T-helper 2 cell treated with Interferon-gamma antibody and Interleukin-4, amounts not matched to agents 5 μg/mL and 100 μg/mL, for 36 hours (primary cell): Measurements from ENCODE around the gene FAM210A.
"Not testable (repeated sequence)": the region's sequence is repeated elsewhere in the genome, so short reads cannot be mapped to it uniquely, and the experiment has no call there.

Source experiments
- DNase-seq: peaks from one replicate; pipeline ENCODE4 v3.0.0; 2021; ENCODE audit warnings: low spot score
- H3K27ac Mint-ChIP-seq: one replicate; pipeline ENCODE4 v1.8.0; 2021; ENCODE audit warnings: mild to moderate bottlenecking, mixed read lengths
- H3K27me3 Mint-ChIP-seq: one replicate; pipeline ENCODE4 v1.8.0; 2021; ENCODE audit warnings: low read depth, mixed read lengths
- H3K36me3 Mint-ChIP-seq: one replicate; pipeline ENCODE4 v1.8.0; 2021; ENCODE audit warnings: low read depth, mixed read lengths
- H3K4me1 Mint-ChIP-seq: one replicate; pipeline ENCODE4 v1.8.0; 2021; ENCODE audit warnings: low read depth, mixed read lengths
- H3K4me3 Mint-ChIP-seq: one replicate; pipeline ENCODE4 v1.8.0; 2022; ENCODE audit warnings: mild to moderate bottlenecking, moderate library complexity, mixed read lengths
- H3K9me3 Mint-ChIP-seq: one replicate; pipeline ENCODE4 v1.8.0; 2021; ENCODE audit warnings: mixed read lengths

FAM210A gene

GRCh38 chr18:13726232-13726971, at the start of gene FAM210A, which contains the start of gene RNMT:
FAM210A (minus strand) TSS chr18:13726558; CDS start chr18:13682077, 44,481 bp downstream.
RNMT (plus strand) TSS chr18:13726673; CDS start chr18:13731518, 4,845 bp downstream.
- Mint-ChIP-seq H3K9me3 (no peaks in the 10 kb centered on the region), H3K27ac (peak within 1 kb of the TSS; percentile 85), H3K4me1 (peaks cover 52% of the 10 kb centered on the region), H3K4me3 (peak within 1 kb of the TSS; percentile 87), H3K27me3 (no peaks in the 10 kb centered on the region), H3K36me3 (peaks cover 23% of the 10 kb centered on the region)
- peak; percentile 95 for DNase-seq

- Mint-ChIP-seq H3K27me3 (peaks cover 24% of the 10 kb centered on the region), H3K4me3 (no peak overlapping the region), H3K4me1 (no peaks in the 10 kb centered on the region), H3K27ac (no peak overlapping the region), H3K9me3 (no peaks in the 10 kb centered on the region), H3K36me3 (no peaks in the 10 kb centered on the region)
- no peak for DNase-seq
Observed at GRCh38 chr18:13775058-13775457, 48.7 kb upstream of the FAM210A start.

GRCh38 chr18:13762690-13763439, 36.5 kb upstream of the FAM210A start:
- H3K4me3 Mint-ChIP-seq: no peak overlapping the region
- H3K27me3 Mint-ChIP-seq: peaks cover 7% of the 10 kb centered on the region
- peaks cover 15% of the 10 kb centered on the region for H3K9me3 Mint-ChIP-seq
- DNase-seq: no peak
- H3K36me3 Mint-ChIP-seq: peaks cover 39% of the 10 kb centered on the region
- H3K4me1 Mint-ChIP-seq: no peaks in the 10 kb centered on the region
- no peak overlapping the region for H3K27ac Mint-ChIP-seq

- DNase-seq: no peak
- Mint-ChIP-seq H3K4me3 (no peak overlapping the region), H3K9me3 (no peaks in the 10 kb centered on the region), H3K4me1 (no peaks in the 10 kb centered on the region), H3K27me3 (no peaks in the 10 kb centered on the region), H3K27ac (no peak overlapping the region), H3K36me3 (peaks cover 60% of the 10 kb centered on the region)
Observed at GRCh38 chr18:13760047-13760446, 33.7 kb upstream of the FAM210A start.

GRCh38 chr18:13758622-13759021, 32.3 kb upstream of the FAM210A start:
- Mint-ChIP-seq H3K9me3 (no peaks in the 10 kb centered on the region), H3K27ac (no peak overlapping the region), H3K27me3 (no peaks in the 10 kb centered on the region), H3K4me3 (no peak overlapping the region), H3K36me3 (peaks cover 66% of the 10 kb centered on the region), H3K4me1 (no peaks in the 10 kb centered on the region)
- DNase-seq: no peak

GRCh38 chr18:13756671-13757070, 30.3 kb upstream of the FAM210A start:
- Mint-ChIP-seq H3K4me3 (no peak overlapping the region), H3K4me1 (no peaks in the 10 kb centered on the region), H3K36me3 (peaks cover 65% of the 10 kb centered on the region), H3K9me3 (no peaks in the 10 kb centered on the region), H3K27ac (no peak overlapping the region), H3K27me3 (no peaks in the 10 kb centered on the region)
- DNase-seq: no peak

GRCh38 chr18:13756261-13756660, 29.9 kb upstream of the FAM210A start:
- Mint-ChIP-seq H3K9me3 (no peaks in the 10 kb centered on the region), H3K4me3 (no peak overlapping the region), H3K4me1 (no peaks in the 10 kb centered on the region), H3K36me3 (peaks cover 69% of the 10 kb centered on the region), H3K27ac (no peak overlapping the region), H3K27me3 (no peaks in the 10 kb centered on the region)
- DNase-seq: no peak

- not testable (repeated sequence) for DNase-seq, H3K9me3 Mint-ChIP-seq, H3K4me3 Mint-ChIP-seq, H3K27ac Mint-ChIP-seq, H3K27me3 Mint-ChIP-seq, H3K4me1 Mint-ChIP-seq
- H3K36me3 Mint-ChIP-seq: peaks cover 71% of the 10 kb centered on the region
Observed at GRCh38 chr18:13751599-13751998, 25.2 kb upstream of the FAM210A start.

- H3K4me3 Mint-ChIP-seq: no peak overlapping the region
- no peak for DNase-seq
- H3K9me3 Mint-ChIP-seq: no peaks in the 10 kb centered on the region
- H3K4me1 Mint-ChIP-seq: peaks cover 2% of the 10 kb centered on the region
- H3K27me3 Mint-ChIP-seq: no peaks in the 10 kb centered on the region
- H3K27ac Mint-ChIP-seq: no peak overlapping the region
- peaks cover 64% of the 10 kb centered on the region for H3K36me3 Mint-ChIP-seq
Observed at GRCh38 chr18:13746633-13747032, 20.3 kb upstream of the FAM210A start.

GRCh38 chr18:13745696-13746095, 19.3 kb upstream of the FAM210A start:
- Mint-ChIP-seq H3K36me3 (peaks cover 60% of the 10 kb centered on the region), H3K4me1 (no peaks in the 10 kb centered on the region), H3K4me3 (no peak overlapping the region), H3K9me3 (no peaks in the 10 kb centered on the region), H3K27me3 (no peaks in the 10 kb centered on the region), H3K27ac (peak overlapping the region; percentile 9)
- no peak for DNase-seq

GRCh38 chr18:13735681-13736080, 9.3 kb upstream of the FAM210A start:
- Mint-ChIP-seq H3K36me3 (peaks cover 54% of the 10 kb centered on the region), H3K4me3 (no peak overlapping the region), H3K27ac (no peak overlapping the region), H3K4me1 (peaks cover 4% of the 10 kb centered on the region), H3K27me3 (no peaks in the 10 kb centered on the region), H3K9me3 (no peaks in the 10 kb centered on the region)
- DNase-seq: no peak

- H3K9me3 Mint-ChIP-seq: no peaks in the 10 kb centered on the region
- DNase-seq: no peak
- no peak overlapping the region for H3K27ac Mint-ChIP-seq
- H3K27me3 Mint-ChIP-seq: no peaks in the 10 kb centered on the region
- peaks cover 37% of the 10 kb centered on the region for H3K36me3 Mint-ChIP-seq
- peaks cover 29% of the 10 kb centered on the region for H3K4me1 Mint-ChIP-seq
- no peak overlapping the region for H3K4me3 Mint-ChIP-seq
Observed at GRCh38 chr18:13730481-13730880, 4.1 kb upstream of the FAM210A start.

- Mint-ChIP-seq H3K4me3 (peak overlapping the region; percentile 87), H3K9me3 (no peaks in the 10 kb centered on the region), H3K27ac (peak overlapping the region; percentile 85), H3K4me1 (peaks cover 53% of the 10 kb centered on the region), H3K27me3 (no peaks in the 10 kb centered on the region), H3K36me3 (peaks cover 26% of the 10 kb centered on the region)
- no peak for DNase-seq
Observed at GRCh38 chr18:13726972-13727331, 594 bp upstream of the FAM210A start.

- Mint-ChIP-seq H3K27me3 (no peaks in the 10 kb centered on the region), H3K4me1 (peaks cover 52% of the 10 kb centered on the region), H3K36me3 (peaks cover 25% of the 10 kb centered on the region), H3K27ac (peak overlapping the region; percentile 70), H3K9me3 (no peaks in the 10 kb centered on the region), H3K4me3 (peak overlapping the region; percentile 87)
- no peak for DNase-seq
Observed at GRCh38 chr18:13725566-13726231, 659 bp downstream of the FAM210A start.
